Hypothalamus (tissue), 51 donors: Measurements from ENCODE around the gene TSG101.

Experiments used
- DNase-seq, 51 donors: peaks; one replicate each; lab custom pipeline; 2025; lab: John Stamatoyannopoulos, UW

The TSG101 gene

GRCh38 chr11:18495271-18495670 is 31.5 kb downstream of the TSG101 start:
- no peak for DNase-seq

DNA sequence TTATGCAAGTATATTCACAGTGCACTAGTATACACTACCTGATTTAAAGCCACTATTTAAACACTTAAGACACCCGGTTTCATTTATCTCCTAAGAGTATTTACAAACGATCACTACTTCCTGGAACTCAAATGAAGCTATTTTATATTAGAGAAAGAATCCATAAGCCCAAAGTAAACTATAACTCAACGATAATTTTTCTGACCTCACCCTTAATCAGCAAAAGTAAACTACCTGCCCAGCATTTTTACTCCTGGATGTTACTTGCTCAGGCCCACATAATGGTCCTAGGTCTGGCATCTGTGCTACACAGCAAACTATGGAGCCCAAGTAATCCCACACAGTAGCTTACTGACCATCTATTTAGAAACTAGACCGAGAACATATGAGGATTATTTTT is 33.4 kb downstream of the TSG101 start:
- no peak for DNase-seq

DNA sequence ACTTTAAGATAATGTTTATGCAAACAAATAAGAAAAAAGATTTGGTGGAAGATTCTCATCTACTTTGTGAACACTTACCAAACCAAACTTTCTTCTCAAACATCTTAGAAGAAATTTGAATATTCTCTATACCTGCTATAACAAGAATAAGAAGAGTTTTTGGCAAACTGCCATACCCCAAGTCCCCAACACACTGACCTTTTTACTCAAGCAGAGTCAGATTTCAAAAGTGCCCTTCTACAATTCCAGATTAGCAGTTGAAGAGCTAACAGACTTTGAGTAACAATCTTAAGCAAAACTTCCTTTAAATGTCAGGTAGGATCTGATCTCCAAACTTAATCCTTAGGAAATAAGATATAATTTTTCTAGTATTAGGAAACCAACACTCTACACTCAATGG is 33.9 kb downstream of the TSG101 start:
- no peak for DNase-seq

DNA sequence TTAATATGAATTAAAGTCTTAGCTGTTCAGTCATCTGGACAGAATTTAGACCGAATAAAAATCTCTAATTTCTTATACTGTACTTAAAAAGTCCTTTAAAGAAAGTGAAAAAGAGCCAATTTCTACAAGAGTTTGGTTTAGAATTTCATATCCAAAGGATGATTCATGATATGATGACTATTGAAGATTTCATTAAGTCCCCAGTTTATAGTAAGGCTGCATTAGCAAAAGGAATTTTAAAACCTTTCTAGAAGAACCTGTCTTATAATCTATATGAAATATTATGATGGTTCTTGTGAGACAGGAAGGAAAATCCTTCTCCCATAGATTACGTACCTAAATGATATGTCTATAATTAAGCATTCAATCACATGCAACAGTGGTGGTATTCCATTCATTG is 34.8 kb downstream of the TSG101 start:
- no peak for DNase-seq

- peak in 5 of 51 donors; percentile 2 to 47 (median 7) for DNase-seq
Observed at GRCh38 chr11:18490736-18491485, 35.8 kb downstream of the TSG101 start.

DNA sequence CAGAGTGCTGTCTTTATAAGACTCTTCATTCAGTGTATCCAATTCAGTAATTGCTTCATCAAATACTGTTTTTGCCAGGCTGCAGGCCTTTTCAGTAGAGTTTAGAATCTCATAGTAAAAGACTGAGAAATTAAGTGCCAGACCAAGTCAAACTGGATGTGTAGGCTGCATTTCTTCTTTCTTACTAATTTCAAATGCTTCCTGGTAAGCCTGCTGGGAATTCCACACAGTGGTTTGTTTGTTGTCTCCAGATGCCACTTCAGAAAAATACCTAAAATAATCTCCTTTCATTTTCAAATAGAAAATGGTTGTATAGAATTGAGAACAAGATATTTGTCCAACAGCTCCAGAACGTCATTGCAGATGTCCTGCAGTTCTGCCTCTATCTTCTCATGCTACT is 36.4 kb downstream of the TSG101 start:
- no peak for DNase-seq

DNA sequence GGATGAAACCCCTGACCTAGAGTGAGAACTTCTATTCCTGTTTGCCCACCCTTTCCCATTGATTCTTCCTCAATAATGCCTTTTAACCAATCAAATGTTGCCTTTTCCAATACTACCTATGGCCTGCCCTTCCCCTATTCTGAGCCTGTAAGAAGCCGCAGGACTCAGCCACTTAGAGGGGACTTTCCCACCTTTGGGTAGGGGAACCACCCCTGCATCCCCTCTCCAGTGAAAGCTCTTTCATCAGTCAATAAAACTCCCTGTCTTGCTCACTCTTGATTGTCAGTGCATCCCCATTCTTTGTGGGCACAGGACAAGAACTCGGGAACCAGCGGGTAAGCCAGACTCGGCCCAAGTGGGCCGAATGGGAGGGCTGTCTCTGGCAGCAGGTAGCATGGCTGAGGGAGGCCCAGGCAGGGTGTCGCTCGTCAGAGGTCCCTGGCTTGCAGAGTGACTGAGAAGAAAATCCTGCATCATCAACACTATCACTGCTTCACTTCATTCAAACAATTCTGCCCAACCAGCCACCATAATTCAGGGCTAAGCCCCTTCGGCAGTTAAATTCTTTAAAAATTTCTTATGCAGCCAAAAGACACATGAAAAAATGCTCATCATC is 40.7 kb downstream of the TSG101 start:
- DNase-seq = no peak

GRCh38 chr11:18479063-18479462 is 47.7 kb downstream of the TSG101 start:
- no peak for DNase-seq

DNA sequence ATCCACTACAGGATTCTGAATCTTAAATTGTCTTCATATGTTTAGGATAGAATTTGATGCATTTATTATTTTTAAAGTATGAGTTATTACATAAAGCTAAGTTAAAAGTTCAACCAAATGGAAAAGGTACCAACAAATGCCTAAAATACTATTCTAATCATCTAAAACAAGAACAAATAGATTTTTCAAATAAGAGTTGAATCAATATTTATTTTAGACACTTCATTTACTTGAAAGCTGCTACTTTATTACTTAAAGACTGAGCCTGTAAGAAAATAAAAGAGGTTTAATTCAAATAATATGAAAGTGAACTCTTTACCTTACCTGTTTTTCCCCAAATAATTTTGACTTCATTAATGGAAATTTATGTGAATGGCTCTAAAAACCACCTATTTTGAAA is 54.2 kb downstream of the TSG101 start:
- DNase-seq = no peak

GRCh38 chr11:18471995-18472394 is 54.7 kb downstream of the TSG101 start:
- no peak for DNase-seq

- DNase-seq = no peak
Observed at GRCh38 chr11:18468961-18469360, 57.8 kb downstream of the TSG101 start.

DNA sequence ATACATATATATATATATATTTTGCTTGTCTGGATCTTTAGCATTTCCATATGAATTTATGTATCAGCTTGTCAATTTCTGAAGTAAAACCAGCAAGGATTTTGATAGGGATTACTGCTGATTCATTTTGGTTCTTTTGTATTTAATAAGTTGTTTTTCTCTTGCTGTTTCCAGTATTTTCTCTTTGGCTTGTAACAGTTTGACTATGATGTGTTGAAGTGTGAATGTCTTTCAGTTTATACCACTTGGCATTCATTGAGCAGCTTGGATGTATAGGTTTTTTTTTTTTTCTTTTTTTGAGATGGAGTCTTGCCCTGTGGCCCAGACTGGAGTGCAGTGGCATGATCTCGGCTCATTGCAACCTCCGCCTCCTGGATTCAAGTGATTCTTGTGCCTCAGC is 58.7 kb downstream of the TSG101 start:
- DNase-seq = no peak

DNA sequence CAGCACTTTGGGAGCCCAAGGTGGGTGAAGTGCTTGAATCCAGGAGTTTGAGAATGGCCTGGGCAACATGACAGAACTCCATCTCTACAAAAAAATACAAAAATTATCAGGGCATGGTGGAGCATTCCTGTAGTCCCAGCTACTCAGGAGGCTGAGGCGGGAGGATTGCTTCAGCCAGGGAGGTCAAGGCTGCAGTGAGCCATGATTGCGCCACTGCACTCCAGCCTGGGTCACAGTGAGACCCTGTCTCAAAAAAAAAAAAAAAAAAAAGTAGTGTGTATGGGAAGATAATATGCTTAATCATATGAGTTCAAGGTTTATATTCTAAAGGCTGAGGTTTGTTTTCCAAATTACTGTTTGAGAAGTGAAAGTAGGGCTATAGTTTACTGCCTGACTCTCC is 60.3 kb downstream of the TSG101 start:
- no peak for DNase-seq

DNA sequence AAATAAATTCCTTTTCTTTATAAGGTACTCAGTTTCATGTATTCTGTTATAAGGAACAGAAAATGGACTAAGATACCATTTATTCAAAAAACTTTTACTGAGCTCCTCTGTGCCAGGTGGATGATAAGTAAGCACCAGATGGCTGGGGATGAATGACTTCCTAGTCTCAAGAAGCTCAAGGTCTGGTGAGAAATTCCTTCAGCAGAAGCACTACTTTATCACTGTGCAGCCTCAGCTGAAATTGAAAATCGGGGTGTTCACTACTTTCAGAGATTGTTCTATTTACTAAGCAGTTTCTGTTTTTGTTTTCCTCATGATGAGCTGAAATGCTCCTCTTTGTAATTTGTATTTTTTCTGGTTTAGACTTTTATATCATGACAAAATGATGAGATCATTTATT is 63.3 kb downstream of the TSG101 start:
- no peak for DNase-seq

- no peak for DNase-seq
Observed at GRCh38 chr11:18461909-18462308, 64.8 kb downstream of the TSG101 start.

DNA sequence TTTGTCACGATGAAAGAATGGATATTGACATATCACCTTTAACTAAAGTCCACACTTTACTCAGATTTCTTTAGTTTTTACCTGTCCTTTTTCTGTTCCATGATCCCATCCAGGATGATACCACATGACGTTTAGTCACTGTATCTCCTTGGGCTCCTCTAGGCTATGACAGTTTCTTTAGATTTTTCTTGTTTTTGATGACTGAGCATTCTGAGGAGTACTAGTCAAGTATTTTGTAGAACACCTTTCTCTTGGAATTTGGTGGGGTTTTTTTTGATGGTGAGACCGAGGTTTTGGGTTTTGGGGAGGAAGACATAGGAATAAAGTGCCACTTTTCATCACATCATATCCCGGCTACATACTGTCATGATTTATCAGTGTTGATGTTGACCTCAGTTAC is 67.1 kb downstream of the TSG101 start:
- no peak for DNase-seq

- no peak for DNase-seq
Observed at GRCh38 chr11:18457450-18457849, 69.3 kb downstream of the TSG101 start.

- no peak for DNase-seq
Observed at GRCh38 chr11:18455686-18456372, 70.9 kb downstream of the TSG101 start, which contains the start of gene LDHAL6A. TSS of gene LDHAL6A (plus strand) at chr11:18455856. CDS start at chr11:18456681, 825 bp downstream.

- no peak for DNase-seq
Observed at GRCh38 chr11:18452927-18453326, 73.8 kb downstream of the TSG101 start.

GRCh38 chr11:18449251-18449650 is 77.5 kb downstream of the TSG101 start:
- no peak for DNase-seq

GRCh38 chr11:18438691-18439090 is 88.1 kb downstream of the TSG101 start:
- no peak for DNase-seq
